DND-41 (cell line): ENCODE data around the gene SCN5A.

Experiments used
- CTCF ChIP-seq: IDR thresholded peaks from 2 replicates; pipeline ENCODE4 v1.5.1; 2012; ENCODE audit warnings: borderline replicate concordance, low read length, moderate library complexity, mild to moderate bottlenecking; ENCODE audit not compliant: poor library complexity, severe bottlenecking; ENCODE audit errors: extremely low read depth
- EZH2 ChIP-seq: IDR thresholded peaks from 3 replicates; pipeline ENCODE4 v1.6.1; 2012; ENCODE audit warnings: borderline replicate concordance, low read depth, mild to moderate bottlenecking, moderate library complexity, low read length, inconsistent platforms; ENCODE audit not compliant: severe bottlenecking

- TF ChIP-seq CTCF = no peak
- TF ChIP-seq EZH2 = no peak
Observed at GRCh38 chr3:38603731-38604131, 45.8 kb downstream of the SCN5A start.
